ENCODE measurements around the gene QRICH1. TPM values are rescaled to one million over a fixed set of nuclear protein-coding genes. Genes with fewer than 3 reads are reported as not detected.

QRICH1 gene
- total and polyA plus RNA-seq, 2 of the 13 experiments (the other 11 are each of a cell fraction or from before 2014, with no cell fraction given), result 52.6 to 102 TPM

GRCh38 chr3:48991851-48992545 lies 101.9 kb downstream of the QRICH1 start:
- ATAC-seq (no peak), DNase-seq (ENCODE audit: low spot score) (no peak), FAIRE-seq (no peak)
- Histone ChIP-seq H2AFZ (ENCODE audit: low read length) (no peak overlapping the region), H3K9ac (ENCODE audit: insufficient read depth, low read depth, low read length) (no peak overlapping the region), H3K4me2 (ENCODE audit: low read depth, low read length) (no peak overlapping the region), H3K9me3 (ENCODE audit: low read length) (no peaks in the 10 kb centered on the region), H3K36me3 (replicated peaks in 1 of 2; ENCODE audit: control insufficient read depth in 1 of 2, insufficient read depth in 2 of 2, low read length in 2 of 2) (no peaks in the 10 kb centered on the region), H3K27ac (ENCODE audit: extremely low read length, insufficient read depth, low read length) (no peak overlapping the region), H4K20me1 (ENCODE audit: insufficient read depth, low read length) (no peaks in the 10 kb centered on the region), H3K27me3 (ENCODE audit: control insufficient read depth in 1 of 2, insufficient read depth in 2 of 2, low read length in 2 of 2) (no peaks in the 10 kb centered on the region), H3K4me1 (ENCODE audit: insufficient read depth, low read length) (peaks cover 3% of the 10 kb centered on the region), H3K4me3 (replicated peaks in 1 of 3; ENCODE audit: insufficient read depth in 1 of 3, low read depth in 2 of 3, low read length in 3 of 3) (no peak overlapping the region), H3K79me2 (ENCODE audit: insufficient read depth, low read length) (no peaks in the 10 kb centered on the region)
- WGBS (ENCODE audit: low lambda C conversion rate), result 74% methylated on average over 5 of the region's 5 CpGs
- in situ Hi-C loops (cut with HindIII; ENCODE audit: extremely low pct_ligation_motif_present, low pct_unique_long_range_greater_than_20kb) (no loop called here), intact Hi-C loops (cut with micrococcal nuclease; ENCODE audit: unreplicated experiment) (no loop called here)
- no TSS peak for BruUV-seq (replicated peaks)
- TF ChIP-seq ZNF784 (CRISPR knock-in tag; IDR thresholded peaks at IDR 0.05; ENCODE audit: borderline replicate concordance), result no peak
- TF ChIP-seq RFXANK (CRISPR knock-in tag; IDR thresholded peaks at IDR 0.05), result no peak
- no peak for TF ChIP-seq HNF1B (CRISPR knock-in tag; IDR thresholded peaks at IDR 0.05)
- TF ChIP-seq ZNF460 (CRISPR knock-in tag; IDR thresholded peaks at IDR 0.05; ENCODE audit: borderline replicate concordance), result no peak
- no peak for TF ChIP-seq HCFC1 (IDR thresholded peaks at IDR 0.05; ENCODE audit: low read depth, low read length)
- no peak for TF ChIP-seq ESRRA (CRISPR knock-in tag; IDR thresholded peaks at IDR 0.05; ENCODE audit: low read depth)
- no peak for TF ChIP-seq ZNF781 (CRISPR knock-in tag; IDR thresholded peaks at IDR 0.05; ENCODE audit: borderline replicate concordance, not compliant biosample characterization)
- no peak for TF ChIP-seq ELK4 (CRISPR knock-in tag; IDR thresholded peaks at IDR 0.05; ENCODE audit: borderline replicate concordance)
- no peak for TF ChIP-seq GTF3A (CRISPR knock-in tag; conservative IDR thresholded peaks at IDR 0.05)
- TF ChIP-seq ZNF570 (CRISPR knock-in tag; IDR thresholded peaks at IDR 0.05; ENCODE audit: borderline replicate concordance), result no peak
- no peak for TF ChIP-seq ZNF598 (CRISPR knock-in tag; IDR thresholded peaks at IDR 0.05; ENCODE audit: borderline replicate concordance)
- TF ChIP-seq HMGXB3 (CRISPR knock-in tag; IDR thresholded peaks at IDR 0.05; ENCODE audit: borderline replicate concordance), result no peak
- TF ChIP-seq DBP (CRISPR knock-in tag; IDR thresholded peaks at IDR 0.05; ENCODE audit: not compliant biosample characterization), result no peak
- ChIA-PET CTCF (ENCODE audit: low intra/inter-chr PET ratio, low total read pairs) (no interaction called here), POLR2A (no interaction called here)

All from HepG2 (cell line).